HepG2 (cell line): ENCODE measurements around the gene STON1. TPM values are rescaled to one million over a fixed set of nuclear protein-coding genes. Genes with fewer than 3 reads are reported as not detected.

ENCODE experiments used
- FOXA1 ChIP-seq, 2 experiments: fragments of 450-650 bp in 1 of 2; sonication (generic) in 1 of 2; formaldehyde crosslinking in 1 of 2; IDR thresholded peaks; 2 replicates each; pipeline versions ENCODE4 v1.4.0 to v1.6.1; 2016 to 2020; ENCODE audit warnings: missing genetic modification reagents in 1 of 2
- HNF4A ChIP-seq: sonication (generic); formaldehyde crosslinking; IDR thresholded peaks from 2 replicates; pipeline ENCODE4 v1.4.0; 2020; ENCODE audit warnings: missing genetic modification reagents
- MEF2D ChIP-seq: sonication (generic); formaldehyde crosslinking; IDR thresholded peaks from 2 replicates; pipeline ENCODE4 v1.5.1; 2020; ENCODE audit warnings: mild to moderate bottlenecking, missing genetic modification reagents
- REXO4 ChIP-seq: sonication (generic); formaldehyde crosslinking; IDR thresholded peaks from 2 replicates; pipeline ENCODE4 v1.8.0; 2022; ENCODE audit warnings: missing genetic modification reagents, mild to moderate bottlenecking, borderline replicate concordance
- SP2 ChIP-seq: sonication (generic); formaldehyde crosslinking; IDR thresholded peaks from 2 replicates; pipeline ENCODE4 v1.5.1; 2020; ENCODE audit warnings: mild to moderate bottlenecking, missing genetic modification reagents
- ZFX ChIP-seq: sonication (generic); formaldehyde crosslinking; IDR thresholded peaks from 2 replicates; pipeline ENCODE4 v1.4.0; 2020; ENCODE audit warnings: mild to moderate bottlenecking, low read depth, missing genetic modification reagents, moderate library complexity
- ZNF235 ChIP-seq: sonication (generic); formaldehyde crosslinking; IDR thresholded peaks from 2 replicates; pipeline ENCODE4 v1.8.1; 2023; ENCODE audit warnings: mild to moderate bottlenecking, missing genetic modification reagents, borderline replicate concordance
- ZNF407 ChIP-seq: sonication (generic); formaldehyde crosslinking; IDR thresholded peaks from one replicate; pipeline ENCODE4 v1.5.1; 2020; ENCODE audit warnings: mild to moderate bottlenecking, missing genetic modification reagents; ENCODE audit errors: not compliant biosample characterization
- ZNF574 ChIP-seq: sonication (generic); formaldehyde crosslinking; IDR thresholded peaks from 2 replicates; pipeline ENCODE4 v1.4.0; 2020; ENCODE audit warnings: missing genetic modification reagents
- polyA plus RNA-seq, 8 experiments: library from polyadenylated mRNA; depleted of rRNA in 3 of 8; stranded (reverse) in 7 of 8; unstranded in 1 of 8; fragments of >200 nt; fragmentation: Illumina TruSeq in 4 of 8; extraction: Trizol in 4 of 8; gene quantifications; 2 replicates each; pipeline versions ENCODE4 v1.2.1 to v1.2.3, GENCODE V29; 2011 to 2016; ENCODE audit warnings: low read depth in 4 of 8, missing spikeins in 1 of 8, mixed read lengths in 1 of 8; ENCODE audit not compliant: insufficient read depth in 1 of 8
- total RNA-seq, 5 experiments: library from RNA; depleted of rRNA; stranded (reverse); fragments of >200 nt; fragmentation: Illumina TruSeq; extraction: Trizol; gene quantifications; 2 replicates each; pipeline ENCODE4 v1.2.3, GENCODE V29; 2016; ENCODE audit warnings: low read depth in 1 of 5

Gene STON1
- total and polyA plus RNA-seq, 2 of the 13 experiments (the other 11 are each of a cell fraction or from before 2014, with no cell fraction given): 0.09 to 0.28 TPM

- TF ChIP-seq ZNF407 (CRISPR knock-in tag): no peak
- TF ChIP-seq ZFX (CRISPR knock-in tag): no peak
- no peak for TF ChIP-seq MEF2D (CRISPR knock-in tag)
- TF ChIP-seq ZNF235 (CRISPR knock-in tag): no peak
- no peak for TF ChIP-seq HNF4A (CRISPR knock-in tag)
- TF ChIP-seq ZNF574 (CRISPR knock-in tag): no peak
- no peak for TF ChIP-seq FOXA1 (IDR thresholded peaks at IDR 0.05)
- TF ChIP-seq FOXA1 (CRISPR knock-in tag; IDR thresholded peaks at IDR 0.05): no peak
- TF ChIP-seq REXO4 (CRISPR knock-in tag): no peak
- TF ChIP-seq SP2 (CRISPR knock-in tag): no peak
- TF ChIP-seq, all 625 proteins: peak for 0
Observed at GRCh38 chr2:48515513-48515985, 14.4 kb upstream of the STON1 start (continued).
